ENCODE results near the gene DNAAF1.
"Not testable (repeated sequence)": the region's sequence is repeated elsewhere in the genome, so short reads cannot be mapped to it uniquely, and the experiment has no call there.

DNAAF1 gene

DNA sequence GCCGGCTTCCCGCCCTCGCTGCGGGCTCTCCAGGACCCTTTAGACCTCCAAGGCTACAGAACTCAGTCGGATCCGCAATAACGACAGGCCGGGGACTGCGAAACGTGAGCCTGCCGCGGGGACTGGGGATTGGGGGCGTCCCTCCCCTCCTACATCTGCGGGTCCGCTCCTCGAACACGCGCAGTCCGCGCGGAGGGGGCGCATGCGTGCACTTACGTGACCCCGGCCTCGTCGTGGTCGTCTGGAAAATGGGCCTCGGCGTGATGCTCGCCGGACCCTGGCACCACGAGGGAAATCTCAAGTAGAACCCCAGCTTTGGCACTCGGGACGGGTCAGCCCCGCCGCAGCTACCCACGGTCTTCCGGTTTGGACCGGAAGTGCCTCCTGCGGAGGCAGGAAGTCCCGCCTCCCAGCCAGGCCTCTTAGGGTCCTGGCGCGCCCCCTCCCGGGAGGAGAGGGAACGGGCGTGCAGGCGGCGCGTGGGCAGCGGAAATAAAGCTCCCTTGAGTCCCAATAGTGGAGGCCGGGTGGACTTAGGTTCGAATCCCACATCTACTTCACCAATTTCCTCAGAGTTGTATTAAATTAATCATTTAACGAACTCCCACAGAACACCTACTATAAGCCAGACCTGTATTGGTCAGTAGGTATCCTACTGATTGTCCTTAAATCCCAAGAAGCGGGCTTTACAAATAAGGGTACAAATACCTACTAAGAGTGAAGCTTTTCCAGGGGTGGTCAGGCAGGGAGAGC, 41.8 kb downstream of the DNAAF1 start, which contains the start of gene TAF1C:
Gene TAF1C (minus strand): TSS at position 373 of the 753 bp plus-strand sequence. CDS start 2,069 bp downstream, outside the sequence.
- peak; percentile 88 for DNase-seq

DNA sequence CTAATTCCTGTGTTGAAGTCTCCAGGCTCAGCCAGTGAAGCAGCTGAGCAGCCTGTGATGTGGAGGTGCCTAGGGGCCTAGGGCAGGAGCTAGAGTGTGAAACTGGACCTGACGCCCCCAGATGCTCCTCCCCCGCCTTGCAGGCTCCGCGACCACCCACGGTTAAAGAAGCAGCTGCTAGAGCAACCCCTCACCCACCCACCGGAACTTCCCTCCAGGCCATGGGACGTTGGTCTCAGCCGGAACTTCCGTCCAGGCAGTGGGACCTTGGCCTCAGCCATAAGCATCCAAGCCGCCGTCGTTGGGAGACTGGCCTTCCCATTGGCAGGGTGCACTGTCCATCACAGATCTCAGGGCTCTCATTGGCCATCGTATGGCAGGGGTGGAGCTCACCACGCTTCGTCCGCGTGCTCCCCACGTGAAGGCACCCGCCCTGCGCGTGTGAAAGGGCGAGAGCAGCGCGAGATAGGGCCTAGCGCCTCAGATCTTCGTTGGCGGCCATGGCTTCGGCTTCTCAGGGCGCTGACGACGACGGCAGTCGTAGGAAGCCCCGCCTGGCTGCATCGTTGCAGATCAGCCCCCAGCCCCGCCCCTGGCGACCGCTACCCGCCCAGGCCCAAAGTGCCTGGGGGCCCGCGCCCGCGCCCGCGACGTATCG, 45.8 kb downstream of the DNAAF1 start, which contains the start of gene ADAD2:
Gene ADAD2 (plus strand): TSS at position 427 of the 658 bp plus-strand sequence. CDS start 74 bp downstream, at position 501.
- DNase-seq = no peak

DNA sequence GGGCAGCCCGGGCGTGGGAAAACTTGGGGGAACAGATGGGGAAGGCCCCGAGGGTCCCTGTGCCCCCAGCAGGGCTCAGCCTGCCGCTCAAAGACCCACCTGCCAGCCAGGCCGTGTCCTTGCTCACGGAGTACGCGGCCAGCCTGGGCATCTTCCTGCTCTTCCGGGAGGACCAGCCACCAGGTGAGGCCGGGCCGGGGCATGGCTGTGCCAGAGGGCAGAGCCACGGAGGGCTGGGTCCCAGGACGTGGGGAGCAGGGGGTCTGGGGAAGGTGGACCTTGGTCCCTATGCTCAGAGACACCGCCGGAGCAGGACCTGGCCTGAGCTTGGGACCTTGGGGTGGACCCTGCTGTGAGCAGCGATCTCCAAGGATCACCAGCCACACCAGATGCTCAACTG, 46.4 kb downstream of the DNAAF1 start:
- no peak for DNase-seq

DNA sequence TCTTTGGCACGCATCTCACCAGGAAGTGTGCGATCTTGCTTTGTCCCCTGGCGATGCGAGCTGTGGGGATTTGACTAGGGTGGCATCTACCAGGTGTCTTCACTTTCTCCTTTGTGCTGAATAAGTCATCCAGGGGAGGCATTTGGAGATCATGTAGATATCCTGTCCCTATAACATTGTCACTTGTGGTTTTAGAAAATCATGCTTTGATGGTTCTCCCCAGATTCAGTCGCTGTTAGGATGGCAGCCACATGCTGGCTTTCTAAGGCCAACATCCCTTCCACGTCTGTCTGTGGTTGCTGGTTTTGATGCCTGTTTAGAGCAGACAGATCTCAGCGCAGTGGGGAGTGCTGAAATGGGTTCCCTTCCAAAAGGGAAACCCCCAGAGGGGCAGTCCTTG, 48.4 kb downstream of the DNAAF1 start:
- no peak for DNase-seq

DNA sequence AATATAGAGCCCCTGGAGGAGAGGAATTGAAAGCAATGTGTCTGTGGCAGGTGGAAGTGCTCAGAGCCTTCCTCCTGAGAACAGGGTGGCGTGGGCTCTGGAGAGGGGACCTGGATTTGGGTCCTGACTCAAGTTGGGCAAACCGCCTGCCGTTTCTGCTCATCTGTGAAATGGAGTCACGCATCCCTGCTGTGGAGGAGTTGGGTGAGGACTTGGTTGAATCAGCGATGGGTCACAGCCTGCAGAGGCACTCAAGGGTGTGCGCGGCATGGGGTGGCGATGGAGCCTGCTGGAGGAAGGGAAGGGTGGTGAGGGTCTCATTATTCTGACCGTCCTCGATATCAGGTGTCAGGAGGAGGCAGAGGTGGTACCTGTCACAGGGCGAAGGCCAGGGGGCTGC, 48.9 kb downstream of the DNAAF1 start:
- no peak for DNase-seq

DNA sequence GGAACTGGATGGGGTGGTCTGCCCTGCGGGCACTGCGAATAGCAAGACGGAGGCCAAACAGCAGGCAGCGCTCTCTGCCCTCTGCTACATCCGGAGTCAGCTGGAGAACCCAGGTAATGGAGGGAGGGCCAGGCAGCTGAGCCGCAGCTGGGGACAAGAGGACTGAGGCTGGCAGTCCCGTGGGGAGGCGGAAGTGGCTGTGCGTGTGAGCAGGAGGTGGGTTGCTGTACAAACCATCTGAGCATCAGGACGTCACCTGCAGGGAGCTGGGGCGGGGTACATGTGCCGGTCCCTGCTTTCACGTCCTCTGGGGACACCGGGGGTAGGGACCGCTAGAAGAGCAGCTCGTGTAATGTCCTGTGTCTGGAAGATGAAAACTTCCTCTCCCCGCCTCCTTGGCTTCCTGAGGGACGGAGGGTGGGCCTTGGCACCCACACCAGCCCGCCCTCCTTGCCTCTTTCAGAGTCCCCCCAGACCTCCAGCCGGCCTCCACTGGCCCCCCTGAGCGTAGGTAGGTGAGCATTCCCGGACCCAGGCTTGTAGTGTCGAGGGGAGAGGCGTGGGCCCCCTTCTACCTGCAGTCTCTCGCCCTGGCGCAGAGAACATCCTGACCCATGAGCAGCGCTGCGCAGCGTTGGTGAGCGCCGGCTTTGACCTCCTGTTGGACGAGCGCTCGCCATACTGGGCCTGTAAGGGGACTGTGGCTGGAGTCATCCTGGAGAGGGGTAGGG, 49.5 kb downstream of the DNAAF1 start:
- no peak for DNase-seq

DNA sequence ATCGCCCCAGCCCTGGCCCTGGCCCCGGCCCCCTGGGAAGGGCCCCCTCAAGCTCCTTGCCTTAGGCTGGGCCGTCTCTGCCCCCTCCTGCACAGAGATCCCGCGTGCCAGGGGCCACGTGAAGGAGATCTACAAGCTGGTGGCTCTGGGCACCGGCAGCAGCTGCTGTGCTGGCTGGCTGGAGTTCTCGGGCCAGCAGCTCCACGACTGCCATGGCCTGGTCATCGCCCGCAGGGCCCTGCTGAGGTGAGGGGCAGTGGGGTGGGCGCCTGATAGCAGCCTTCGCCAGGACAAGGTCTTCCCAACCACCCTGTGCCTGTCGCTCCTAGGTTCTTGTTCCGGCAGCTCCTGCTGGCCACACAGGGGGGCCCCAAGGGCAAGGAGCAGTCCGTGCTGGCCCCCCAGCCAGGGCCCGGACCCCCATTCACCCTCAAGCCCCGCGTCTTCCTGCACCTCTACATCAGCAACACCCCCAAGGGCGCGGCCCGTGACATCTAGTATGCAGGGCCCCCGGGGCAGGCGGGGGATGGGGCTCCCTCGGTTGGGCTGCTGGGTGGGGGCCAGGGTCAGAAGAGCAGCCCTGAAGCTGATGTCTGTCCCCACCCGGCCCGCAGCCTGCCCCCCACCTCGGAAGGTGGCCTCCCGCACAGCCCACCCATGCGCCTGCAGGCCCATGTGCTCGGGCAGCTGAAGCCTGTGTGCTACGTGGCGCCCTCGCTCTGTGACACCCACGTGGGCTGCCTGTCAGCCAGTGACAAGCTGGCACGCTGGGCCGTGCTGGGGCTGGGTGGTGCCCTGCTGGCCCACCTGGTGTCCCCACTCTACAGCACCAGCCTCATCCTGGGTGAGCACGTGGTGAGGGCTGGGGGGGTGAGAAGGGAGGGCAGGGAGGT, 50.3 kb downstream of the DNAAF1 start:
- no peak for DNase-seq

DNA sequence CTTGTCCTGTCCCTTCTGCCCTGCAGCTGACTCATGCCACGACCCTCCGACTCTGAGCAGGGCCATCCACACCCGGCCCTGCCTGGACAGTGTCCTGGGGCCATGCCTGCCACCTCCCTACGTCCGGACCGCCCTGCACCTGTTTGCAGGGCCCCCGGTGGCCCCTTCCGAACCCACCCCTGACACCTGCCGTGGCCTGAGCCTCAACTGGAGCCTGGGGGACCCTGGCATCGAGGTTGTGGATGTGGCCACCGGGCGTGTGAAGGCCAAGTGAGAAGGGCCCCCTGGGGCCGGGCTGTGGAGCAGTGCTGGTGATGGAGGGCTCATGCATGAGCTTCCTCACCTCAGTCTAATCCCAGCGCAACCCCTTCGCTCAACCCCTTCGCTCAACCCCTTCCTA, 51.0 kb downstream of the DNAAF1 start:
- DNase-seq = no peak

DNA sequence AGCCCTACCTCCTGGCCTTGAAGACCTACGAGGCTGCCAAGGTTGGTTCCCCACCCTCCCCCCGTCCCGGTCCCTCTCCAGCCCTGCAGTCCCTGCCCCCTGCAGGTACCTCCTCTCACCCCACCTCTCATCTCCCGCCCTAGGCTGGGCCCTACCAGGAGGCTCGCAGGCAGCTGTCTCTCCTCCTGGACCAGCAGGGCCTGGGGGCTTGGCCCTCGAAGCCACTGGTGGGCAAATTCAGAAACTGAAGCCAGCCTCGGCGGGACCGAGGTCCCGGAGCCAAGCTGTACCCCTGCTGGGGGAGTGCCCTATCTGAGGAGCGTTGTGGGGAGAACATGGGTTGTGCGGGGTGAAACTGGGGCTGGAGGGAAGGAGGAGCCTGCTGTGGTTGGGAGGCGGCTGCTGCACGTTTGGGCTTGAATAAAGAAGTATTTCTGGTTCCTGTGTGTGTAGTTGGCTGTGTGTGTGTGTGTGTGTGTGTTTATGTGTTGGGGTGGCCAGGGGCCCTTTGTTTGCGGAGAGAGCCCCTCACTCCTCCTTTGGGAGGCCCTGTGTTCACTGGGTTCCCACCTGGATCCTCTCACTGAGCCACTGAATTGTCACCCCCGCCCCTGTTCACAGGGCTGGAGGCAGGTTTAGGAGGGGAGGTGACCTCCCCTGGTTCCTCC, 51.8 kb downstream of the DNAAF1 start:
- DNase-seq = no peak

DNA sequence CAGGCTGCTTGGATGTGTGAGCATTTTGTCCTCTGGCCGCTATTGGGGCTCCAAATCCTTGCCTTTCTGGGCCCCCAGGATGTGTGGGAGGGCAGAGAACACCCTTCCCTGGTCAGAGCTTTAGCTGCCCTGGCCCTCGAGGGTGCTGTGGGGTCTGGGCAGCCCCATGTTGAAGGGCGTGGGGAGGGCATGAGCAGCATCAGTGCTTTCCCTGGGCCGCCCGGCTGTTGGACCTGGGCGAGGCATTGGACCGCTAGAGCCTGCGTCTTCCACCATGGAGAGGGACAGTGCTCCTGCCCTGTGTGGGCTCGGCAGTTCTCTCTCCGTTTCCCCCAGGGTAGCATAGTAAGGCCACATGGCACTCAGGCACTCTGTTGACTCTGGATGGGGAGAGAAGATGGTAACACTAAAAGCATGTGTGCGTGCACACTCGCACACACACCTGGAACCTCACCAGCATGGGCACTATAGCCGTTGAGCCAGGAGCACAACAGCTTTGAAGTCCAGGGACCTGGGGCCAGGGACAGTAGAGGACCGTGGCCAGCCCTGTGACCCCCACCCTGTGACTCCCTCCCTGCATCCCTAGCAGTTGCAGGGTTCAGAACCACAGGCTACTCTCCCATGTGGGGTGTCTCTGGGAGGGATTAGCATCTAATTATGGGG, 52.5 kb downstream of the DNAAF1 start:
- no peak for DNase-seq

DNA sequence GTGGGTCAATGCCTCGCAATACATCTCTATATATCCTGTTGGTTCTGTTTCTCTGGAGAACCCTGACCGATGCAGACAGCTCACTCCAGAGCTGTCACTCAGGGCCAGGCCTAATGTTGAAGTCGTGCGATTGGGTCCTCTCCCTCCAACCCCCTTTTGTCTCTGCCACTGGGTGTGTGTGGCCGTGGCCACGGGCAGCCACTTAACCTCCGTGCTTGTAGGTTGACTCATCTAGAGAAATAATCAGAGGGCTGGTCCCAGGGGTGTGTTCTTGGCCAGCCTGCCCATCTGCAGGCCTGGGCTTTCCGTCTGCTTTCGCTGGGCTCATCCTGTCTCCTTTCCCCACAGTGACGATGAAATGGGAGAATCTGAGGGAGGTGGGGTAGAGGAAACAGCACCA, 53.3 kb downstream of the DNAAF1 start:
- DNase-seq = no peak

DNA sequence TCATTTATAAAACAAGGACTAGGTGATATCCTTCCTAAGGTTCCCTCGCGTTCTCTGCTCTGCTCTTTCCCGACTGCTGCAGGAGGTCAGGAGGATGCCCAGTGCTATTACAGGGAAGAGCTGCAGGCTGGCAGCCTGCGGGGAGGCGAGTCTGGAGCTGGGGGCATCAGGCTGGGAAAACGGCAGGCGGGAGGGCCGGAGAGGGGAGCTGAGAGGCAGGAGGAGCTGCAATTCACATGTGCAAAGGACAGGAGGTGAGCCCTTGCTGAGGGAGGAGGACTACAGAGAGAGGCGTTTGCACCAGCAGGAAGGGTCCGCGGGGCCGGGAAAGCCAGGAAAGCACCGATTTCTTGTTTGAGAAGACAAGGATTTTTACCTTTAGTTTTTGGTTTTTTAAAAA, 54.0 kb downstream of the DNAAF1 start:
- no peak for DNase-seq

DNA sequence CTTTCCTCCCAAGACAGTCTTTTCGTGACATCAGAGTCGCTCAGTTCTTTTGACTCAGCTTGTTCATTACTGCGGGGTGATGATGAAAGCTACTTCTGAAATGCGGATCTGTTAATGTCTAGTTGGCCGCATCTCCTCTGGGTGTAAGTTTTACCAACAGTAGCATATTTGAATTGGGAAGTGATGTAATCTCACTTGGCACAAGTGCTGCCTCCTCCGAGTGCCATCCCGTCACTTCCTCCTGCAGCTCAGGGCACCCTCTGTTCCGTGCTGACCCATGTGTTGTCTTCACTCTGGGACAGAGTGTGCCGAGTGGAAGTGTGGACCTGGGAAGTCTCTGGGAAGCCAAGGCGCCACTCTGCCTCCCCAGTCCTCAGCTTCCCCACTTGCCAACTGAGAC, 54.8 kb downstream of the DNAAF1 start:
- DNase-seq = no peak

DNA sequence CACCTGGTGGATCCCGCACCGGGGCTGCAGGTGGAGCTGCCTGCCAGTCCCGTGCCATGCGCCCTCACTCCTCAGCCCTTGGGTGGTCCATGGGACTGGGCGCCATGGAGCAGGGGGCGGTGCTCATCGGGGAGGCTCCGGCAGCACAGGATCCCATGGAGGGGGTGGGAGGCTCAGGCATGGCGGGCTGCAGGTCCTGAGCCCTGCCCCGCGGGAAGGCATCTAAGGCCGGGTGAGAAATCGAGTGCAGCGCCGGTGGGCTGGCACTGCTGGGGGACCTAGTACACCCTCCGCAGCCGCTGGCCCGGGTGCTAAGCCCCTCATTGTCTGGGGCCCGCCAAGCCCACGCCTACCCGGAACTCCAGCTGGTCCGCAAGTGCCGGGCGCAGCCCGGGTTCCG, 59.4 kb downstream of the DNAAF1 start:
- not testable (repeated sequence) for DNase-seq

DNA sequence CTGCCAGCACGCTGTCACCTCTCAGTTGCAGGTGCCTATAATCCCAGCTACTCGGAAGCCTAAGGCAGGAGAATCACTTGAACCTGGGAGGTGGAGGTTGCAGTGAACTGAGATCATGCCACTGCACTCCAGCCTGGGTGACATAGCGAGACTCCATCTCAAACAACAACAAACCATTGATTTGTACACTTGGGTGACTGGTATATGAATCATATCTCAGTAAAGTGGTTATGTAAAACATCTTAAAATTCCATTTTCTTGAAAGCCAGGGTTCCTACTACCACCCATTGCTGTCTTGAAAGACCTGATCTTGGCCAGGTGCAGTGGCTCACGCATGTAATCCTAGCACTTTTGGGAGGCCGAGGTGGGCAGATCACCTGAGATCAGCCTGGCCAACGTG, 60.0 kb downstream of the DNAAF1 start:
- DNase-seq = not testable (repeated sequence)

DNA sequence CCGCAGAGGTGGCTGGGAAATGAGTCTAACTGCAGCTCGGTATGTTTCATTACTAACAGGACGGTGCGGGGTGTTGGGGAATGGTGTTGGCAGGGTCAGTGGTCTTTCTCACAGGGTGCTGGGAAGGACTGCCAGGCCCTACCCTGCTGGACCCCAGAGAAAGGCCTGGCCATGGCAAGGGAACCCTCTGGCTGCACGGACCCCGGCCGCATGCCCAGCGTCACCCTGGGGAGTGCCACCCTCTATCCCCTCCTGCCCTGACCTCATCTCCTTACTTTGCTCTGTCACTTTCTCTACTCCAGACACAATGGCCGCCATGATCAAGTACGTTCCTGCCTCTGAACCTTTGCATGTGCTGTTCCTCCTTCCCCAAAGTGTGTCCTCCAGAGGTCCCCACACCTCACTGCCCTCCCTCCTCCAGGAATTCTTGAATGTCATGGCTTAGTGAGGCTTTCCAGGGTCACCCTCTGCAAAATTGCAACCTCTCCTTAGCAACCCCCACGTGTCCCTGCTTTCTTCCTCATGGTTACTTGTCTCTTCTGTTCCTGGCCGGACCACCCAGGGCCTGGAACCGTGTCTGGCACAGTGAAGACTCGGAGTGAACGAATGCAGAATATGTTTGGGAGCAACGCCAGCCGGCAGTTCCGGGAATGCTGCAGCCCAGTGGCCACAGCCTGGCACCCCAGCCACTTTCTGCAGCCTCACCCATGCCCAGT, 61.0 kb downstream of the DNAAF1 start:
- DNase-seq = no peak

DNA sequence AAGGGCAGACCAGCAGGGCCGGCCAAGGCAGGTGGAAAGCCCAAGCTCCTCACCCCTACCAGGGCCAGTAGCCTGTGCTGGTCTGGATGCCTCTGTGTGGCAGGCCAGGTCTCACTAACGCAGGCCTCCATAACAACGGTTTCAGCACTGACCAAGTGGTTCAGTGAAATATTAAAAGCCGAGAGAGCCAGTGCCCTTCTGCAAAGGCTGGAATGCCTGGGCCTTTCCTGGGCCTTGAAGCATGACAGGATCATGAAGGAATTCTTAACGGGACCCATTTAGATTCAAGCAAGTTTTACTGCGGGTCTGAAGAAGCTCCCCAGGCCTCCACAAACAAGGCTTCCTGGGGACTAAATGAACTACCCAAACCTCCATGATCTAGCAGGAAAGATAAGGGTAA, 62.1 kb downstream of the DNAAF1 start:
- no peak for DNase-seq

DNA sequence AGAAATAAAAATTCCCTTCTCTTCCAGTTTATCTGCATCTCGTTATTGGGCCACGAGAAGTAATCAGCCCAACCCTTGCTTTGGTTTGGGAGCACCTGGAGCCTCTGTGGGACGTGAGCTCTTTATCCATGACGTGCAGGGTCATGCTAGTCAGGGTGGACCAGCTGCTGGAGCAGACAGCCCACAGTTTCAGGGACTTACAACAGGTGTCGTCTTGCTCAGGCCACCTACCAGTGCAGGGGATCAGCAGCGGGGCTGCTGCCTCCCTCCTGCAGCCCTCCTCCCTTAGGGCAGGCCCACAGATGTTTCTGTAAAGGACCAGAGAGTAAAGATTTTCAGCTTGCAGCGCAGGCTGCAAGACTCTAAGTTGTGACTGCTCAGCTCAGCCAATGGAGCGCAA, 62.8 kb downstream of the DNAAF1 start:
- no peak for DNase-seq

DNA sequence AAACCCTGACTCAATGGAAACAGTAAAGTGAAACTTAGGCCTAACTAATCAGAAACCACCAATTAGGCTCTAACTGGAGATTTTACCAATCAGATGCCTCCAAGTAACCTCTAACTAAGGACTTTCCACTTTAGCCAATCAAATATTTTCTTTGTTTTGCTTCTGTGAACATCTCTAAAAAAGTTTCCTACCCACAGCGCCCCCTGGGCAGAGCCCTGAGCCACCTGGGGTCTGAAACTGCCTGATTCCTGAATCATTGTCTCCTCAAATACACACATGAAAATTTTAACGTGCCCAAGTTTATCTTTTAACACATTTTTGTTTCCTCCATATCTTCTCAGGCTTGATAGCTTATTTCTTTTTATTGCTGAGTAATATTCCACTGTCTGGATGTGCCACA, 64.9 kb downstream of the DNAAF1 start:
- DNase-seq = no peak

DNA sequence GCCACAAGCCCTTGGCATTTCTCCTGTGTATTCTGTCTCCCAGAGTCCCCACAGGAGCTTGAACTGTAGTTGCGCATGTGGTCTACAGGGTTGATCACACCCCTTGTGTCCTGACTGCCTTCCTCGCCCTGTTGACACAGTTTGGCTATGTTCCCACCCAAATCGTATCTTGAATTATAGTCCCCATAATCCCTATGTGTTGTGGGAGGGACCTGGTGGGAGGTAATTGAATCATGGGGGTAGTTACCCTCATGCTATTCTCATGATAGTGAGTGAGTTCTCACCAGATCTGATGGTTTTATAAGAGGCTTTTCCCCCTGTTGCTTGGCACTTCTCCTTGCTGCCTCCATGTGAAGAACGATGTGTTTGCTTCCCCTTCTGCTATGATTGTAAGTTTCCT, 67.0 kb downstream of the DNAAF1 start:
- DNase-seq = no peak

DNA sequence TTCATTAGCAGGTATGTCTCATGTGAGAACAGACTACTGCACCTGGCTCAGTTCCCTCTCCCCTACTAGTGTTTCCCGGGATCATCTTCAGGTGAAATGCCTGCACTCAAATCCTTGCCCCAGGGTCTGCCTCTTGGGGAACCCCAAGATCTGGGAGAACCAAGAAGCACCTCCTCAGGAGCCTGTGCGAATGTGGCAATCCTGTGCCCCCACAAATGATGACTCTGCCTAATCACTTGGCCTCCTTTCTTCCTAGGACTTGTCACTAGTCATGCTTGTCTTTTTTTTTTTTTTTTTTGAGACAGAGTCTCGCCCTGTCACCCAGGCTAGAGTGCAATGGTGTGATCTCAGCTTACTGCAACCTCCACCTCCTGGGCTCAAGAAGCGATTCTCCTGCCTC, 67.5 kb downstream of the DNAAF1 start:
- no peak for DNase-seq

Measured in activated CD4-positive, alpha-beta T cell treated with anti-CD3 and anti-CD28 coated beads for 4 hours (primary cell).